NCI-H146 (cell line): Measurements from ENCODE around the gene AQP5.

Experiments
- DNase-seq: peaks from one replicate; lab custom pipeline; 2025; lab: John Stamatoyannopoulos, UW

The AQP5 gene

GRCh38 chr12:49964849-49965624 lies 3.4 kb downstream of the AQP5 start:
- no peak for DNase-seq

- no peak for DNase-seq
Measured at GRCh38 chr12:49965836-49966235, 4.2 kb downstream of the AQP5 start.

- no peak for DNase-seq
Measured at GRCh38 chr12:49966511-49967041, 4.9 kb downstream of the AQP5 start.

- peak; percentile 88 for DNase-seq
Measured at GRCh38 chr12:49967042-49967776, 5.5 kb downstream of the AQP5 start.

- DNase-seq, result no peak
Measured at GRCh38 chr12:49967777-49968250, 6.1 kb downstream of the AQP5 start.

GRCh38 chr12:49968471-49968870 lies 6.8 kb downstream of the AQP5 start:
- no peak for DNase-seq

- DNase-seq, result no peak
Measured at GRCh38 chr12:49969027-49969426, 7.4 kb downstream of the AQP5 start.

GRCh38 chr12:49969651-49970429 lies 8.2 kb downstream of the AQP5 start:
- no peak for DNase-seq

GRCh38 chr12:49970658-49971057 lies 9.0 kb downstream of the AQP5 start:
- no peak for DNase-seq

GRCh38 chr12:49971141-49971540 lies 9.5 kb downstream of the AQP5 start:
- DNase-seq, result no peak

- no peak for DNase-seq
Measured at GRCh38 chr12:49972129-49972528, 10.5 kb downstream of the AQP5 start.

- no peak for DNase-seq
Measured at GRCh38 chr12:49972641-49973360, 11.1 kb downstream of the AQP5 start, which contains the start of gene AQP6. Gene AQP6 (plus strand): TSS chr12:49972947. CDS start chr12:49973174, 227 bp downstream.

- no peak for DNase-seq
Measured at GRCh38 chr12:49973361-49973830, 11.7 kb downstream of the AQP5 start.

GRCh38 chr12:49974231-49974675 lies 12.6 kb downstream of the AQP5 start:
- peak; percentile 64 for DNase-seq

GRCh38 chr12:49974677-49975317 lies 13.1 kb downstream of the AQP5 start:
- DNase-seq, result no peak

- DNase-seq, result no peak
Measured at GRCh38 chr12:49975318-49975761, 13.7 kb downstream of the AQP5 start.

GRCh38 chr12:49976557-49976956 lies 14.9 kb downstream of the AQP5 start:
- DNase-seq, result no peak

- DNase-seq, result no peak
Measured at GRCh38 chr12:49978125-49978524, 16.5 kb downstream of the AQP5 start.

GRCh38 chr12:49979016-49979586 lies 17.4 kb downstream of the AQP5 start:
- peak; percentile 65 for DNase-seq

- no peak for DNase-seq
Measured at GRCh38 chr12:49979791-49980190, 18.1 kb downstream of the AQP5 start.
